SK-N-MC (cell line): ENCODE results near the gene GALNT3.

Experiments
- DNase-seq: peaks from one replicate; pipeline ENCODE4 v3.0.0-alpha.2; 2011; ENCODE audit warnings: low read depth, low spot score
- H3K27ac ChIP-seq: fragments of 200-600 bp; sonication (generic); 2 replicates; pipeline ENCODE4 v1.5.1; 2016; ENCODE audit warnings: mixed run types
- H3K36me3 ChIP-seq: fragments of 200-600 bp; sonication (generic); 2 replicates; pipeline ENCODE4 v1.6.1; 2017; ENCODE audit warnings: antibody characterized with exemption, low read length, mixed read lengths; ENCODE audit not compliant: insufficient read depth
- H3K4me3 ChIP-seq: fragments of 200-600 bp; sonication (generic); 2 replicates; pipeline ENCODE4 v1.5.1; 2016
- H3K9ac ChIP-seq: fragments of 200-600 bp; sonication (generic); 2 replicates; pipeline ENCODE4 v1.8.0; 2017; ENCODE audit warnings: mixed run types, mixed read lengths; ENCODE audit not compliant: insufficient read length
- H3K9me3 ChIP-seq: fragments of 200-600 bp; sonication (generic); 2 replicates; pipeline ENCODE4 v1.6.1; 2017; ENCODE audit warnings: low read depth, mild to moderate bottlenecking, antibody characterized with exemption, low read length, moderate library complexity, mixed read lengths
- EZH2 ChIP-seq: fragments of 200-600 bp; sonication (generic); IDR thresholded peaks from one replicate; pipeline ENCODE4 v1.6.1; 2017; ENCODE audit warnings: antibody characterized with exemption
- FOXP2 ChIP-seq: optimal IDR thresholded peaks from 2 replicates; pipeline ENCODE3; 2011; ENCODE audit warnings: mild to moderate bottlenecking, moderate library complexity; ENCODE audit not compliant: insufficient read depth; ENCODE audit errors: extremely low read length, control extremely low read depth
- POLR2AphosphoS5 ChIP-seq: IDR thresholded peaks from 2 replicates; pipeline ENCODE4 v1.6.1; 2012; ENCODE audit warnings: mild to moderate bottlenecking, low read depth, low read length, borderline replicate concordance

The GALNT3 gene

GRCh38 chr2:165793779-165794535, at the start of gene GALNT3:
GALNT3 (minus strand) TSS chr2:165794247; CDS start chr2:165770700, 23,547 bp downstream.
- no peak for DNase-seq
- Histone ChIP-seq H3K9me3 (no peaks in the 10 kb centered on the region), H3K4me3 (no peak within 1 kb of the TSS), H3K36me3 (no peaks in the 10 kb centered on the region), H3K27ac (no peak within 1 kb of the TSS), H3K9ac (no peak within 1 kb of the TSS)
- no peak for TF ChIP-seq POLR2AphosphoS5
- TF ChIP-seq FOXP2 = no peak
- TF ChIP-seq EZH2 = no peak

- Histone ChIP-seq H3K36me3 (no peaks in the 10 kb centered on the region), H3K9me3 (no peaks in the 10 kb centered on the region), H3K9ac (no peak overlapping the region), H3K4me3 (no peak overlapping the region), H3K27ac (no peak overlapping the region)
- no peak for DNase-seq
- TF ChIP-seq EZH2 (no peak), POLR2AphosphoS5 (no peak), FOXP2 (no peak)
Measured at GRCh38 chr2:165843351-165843750, 49.3 kb upstream of the GALNT3 start.

- Histone ChIP-seq H3K36me3 (no peaks in the 10 kb centered on the region), H3K9ac (no peak overlapping the region), H3K27ac (no peak overlapping the region), H3K4me3 (no peak overlapping the region), H3K9me3 (no peaks in the 10 kb centered on the region)
- no peak for DNase-seq
- TF ChIP-seq FOXP2 = no peak
- TF ChIP-seq EZH2 = no peak
- no peak for TF ChIP-seq POLR2AphosphoS5
Measured at GRCh38 chr2:165840333-165840958, 46.4 kb upstream of the GALNT3 start.

- Histone ChIP-seq H3K9me3 (no peaks in the 10 kb centered on the region), H3K4me3 (no peak overlapping the region), H3K36me3 (no peaks in the 10 kb centered on the region), H3K9ac (no peak overlapping the region), H3K27ac (no peak overlapping the region)
- DNase-seq = no peak
- no peak for TF ChIP-seq POLR2AphosphoS5
- TF ChIP-seq EZH2 = no peak
- no peak for TF ChIP-seq FOXP2
Measured at GRCh38 chr2:165839610-165840009, 45.6 kb upstream of the GALNT3 start.

GRCh38 chr2:165837122-165837521, 43.1 kb upstream of the GALNT3 start:
- no peak overlapping the region for H3K9ac ChIP-seq
- no peak overlapping the region for H3K4me3 ChIP-seq
- no peak for DNase-seq
- TF ChIP-seq FOXP2 (no peak), POLR2AphosphoS5 (no peak), EZH2 (no peak)
- no peak overlapping the region for H3K27ac ChIP-seq
- H3K36me3 ChIP-seq = no peaks in the 10 kb centered on the region
- H3K9me3 ChIP-seq = no peaks in the 10 kb centered on the region

GRCh38 chr2:165835363-165835762, 41.3 kb upstream of the GALNT3 start:
- Histone ChIP-seq H3K36me3 (no peaks in the 10 kb centered on the region), H3K9ac (no peak overlapping the region), H3K27ac (no peak overlapping the region), H3K9me3 (no peaks in the 10 kb centered on the region), H3K4me3 (no peak overlapping the region)
- TF ChIP-seq EZH2 (no peak), POLR2AphosphoS5 (no peak), FOXP2 (no peak)
- no peak for DNase-seq

GRCh38 chr2:165833156-165833555, 39.1 kb upstream of the GALNT3 start:
- TF ChIP-seq EZH2 (no peak), FOXP2 (no peak), POLR2AphosphoS5 (no peak)
- H3K4me3 ChIP-seq = no peak overlapping the region
- no peaks in the 10 kb centered on the region for H3K9me3 ChIP-seq
- no peaks in the 10 kb centered on the region for H3K36me3 ChIP-seq
- DNase-seq = no peak
- no peak overlapping the region for H3K9ac ChIP-seq
- no peak overlapping the region for H3K27ac ChIP-seq

GRCh38 chr2:165827921-165828276, 33.9 kb upstream of the GALNT3 start:
- no peak for DNase-seq
- H3K4me3 ChIP-seq = no peak overlapping the region

More at GRCh38 chr2:165827921-165828276, 33.9 kb upstream of the GALNT3 start:
- H3K9me3 ChIP-seq = no peaks in the 10 kb centered on the region
- no peak overlapping the region for H3K27ac ChIP-seq
- H3K9ac ChIP-seq = no peak overlapping the region
- no peaks in the 10 kb centered on the region for H3K36me3 ChIP-seq
- TF ChIP-seq EZH2 (no peak), POLR2AphosphoS5 (no peak), FOXP2 (no peak)
